ENCODE measurements around the gene CMTM4. TPM values are rescaled to one million over a fixed set of nuclear protein-coding genes. Genes with fewer than 3 reads are reported as not detected.
A peak's percentile ranks its signal among the peaks of the same experiment; 100 is the strongest.

The CMTM4 gene
- total and polyA plus RNA-seq, 2 of the 8 experiments (the other 6 are each of a cell fraction or from before 2014, with no cell fraction given) = 35.3 to 51.7 TPM

GRCh38 chr16:66660422-66661209 is 35.9 kb downstream of the CMTM4 start:
- CTCF ChIA-PET (ENCODE audit: partially characterized antibody) = interaction anchor here (1.0 to 4.1 kb wide), 11 partner anchors 9 to 207 kb away, joined by 4 to 58 read pairs (median 5); no protein-coding TSS in a partner anchor
- no peak overlapping the region for H3K27ac ChIP-seq (ENCODE audit: low read depth, low read length)
- no peak overlapping the region for H2BK120ac ChIP-seq (replicated peaks; ENCODE audit: low read depth, low read length)
- no peak overlapping the region for H2BK20ac ChIP-seq (ENCODE audit: low read length)
- FAIRE-seq (no peak), DNase-seq (ENCODE audit: low read depth in 1 of 2, low spot score in 2 of 2) (no peak)
- no peak overlapping the region for H3K9ac ChIP-seq (replicated peaks in 1 of 4; ENCODE audit: extremely low read depth in 1 of 4, low read depth in 3 of 4, low read length in 3 of 4)
- no peak overlapping the region for H3K4me3 ChIP-seq (ENCODE audit: extremely low read depth in 1 of 4, insufficient read depth in 2 of 4, low read depth in 3 of 4, low read length in 4 of 4)
- H3K36me3 ChIP-seq (ENCODE audit: control insufficient read depth in 2 of 4, insufficient read depth in 4 of 4, low read length in 3 of 4) = no peaks in the 10 kb centered on the region
- no peaks in the 10 kb centered on the region; the same call in 1 of the 2 replicates for H3K79me1 ChIP-seq (ENCODE audit: low read depth, low read length)
- H3K79me2 ChIP-seq (ENCODE audit: control insufficient read depth in 1 of 2, insufficient read depth in 2 of 2, low read length in 2 of 2) = peaks cover 0 to 25% of the 10 kb centered on the region in 2 experiments; a peak in 2 of 4 replicates
- no peak overlapping the region for H2BK15ac ChIP-seq (ENCODE audit: low read length)
- H3K9me3 ChIP-seq (ENCODE audit: insufficient read depth in 2 of 2, low read depth in 1 of 2, low read length in 1 of 2) = no peaks in the 10 kb centered on the region
- 0 out of 4 replicates have a peak overlapping the region, but pooled peaks of 1 of the 2 experiments have one; percentile 15 for H3K4me2 ChIP-seq (ENCODE audit: insufficient read depth in 1 of 2, low read depth in 2 of 2, low read length in 2 of 2)
- H3K23ac ChIP-seq (ENCODE audit: insufficient read length) = no peak overlapping the region
- WGBS, 2 experiments (ENCODE audit: extremely low coverage in 1 of 2, insufficient coverage in 1 of 2, insufficient read length in 1 of 2, insufficient replicate concordance in 2 of 2, low coverage in 1 of 2, low lambda C conversion rate in 2 of 2, missing lambda C conversion rate in 1 of 2) = 71% methylated on average over 9 of the region's 9 CpGs; no CpG with 5 or more reads in 1 of the 2 experiments
- no peak overlapping the region for H3K14ac ChIP-seq (ENCODE audit: insufficient read length)
- no peak overlapping the region for H3K4ac ChIP-seq (replicated peaks; ENCODE audit: insufficient read length, low read depth, low read length)
- H4K8ac ChIP-seq (ENCODE audit: extremely low read depth, insufficient read depth, low read length) = no peak overlapping the region
- H2AK5ac ChIP-seq (ENCODE audit: low read depth, low read length) = no peak overlapping the region
- no peaks in the 10 kb centered on the region for H3K27me3 ChIP-seq (replicated peaks in 1 of 4; ENCODE audit: control insufficient read depth in 3 of 4, extremely low read depth in 1 of 4, insufficient read depth in 3 of 4, low read length in 3 of 4)
- H3K4me1 ChIP-seq (replicated peaks in 1 of 4; ENCODE audit: control insufficient read depth in 3 of 4, insufficient read depth in 4 of 4, low read length in 3 of 4) = no peaks in the 10 kb centered on the region
- no peaks in the 10 kb centered on the region; the same call in 1 of the 2 replicates for H3K23me2 ChIP-seq (ENCODE audit: low read depth, low read length)
- no peak overlapping the region; the same call in none of the 2 replicates for H3K18ac ChIP-seq (ENCODE audit: extremely low read depth, low read length)
- no peak overlapping the region for H4K5ac ChIP-seq (ENCODE audit: insufficient read length, low read depth, low read length)
- no peak overlapping the region for H2BK12ac ChIP-seq (ENCODE audit: low read depth, low read length)
- H4K20me1 ChIP-seq (replicated peaks in 1 of 2; ENCODE audit: control insufficient read depth in 1 of 2, insufficient read depth in 2 of 2, low read length in 2 of 2) = peaks cover 2 to 5% of the 10 kb centered on the region in 2 experiments
- H2AFZ ChIP-seq (ENCODE audit: low read length) = no peak overlapping the region
- peak overlapping the region; percentile 66; the same call in 1 of the 2 replicates for H2BK5ac ChIP-seq (ENCODE audit: low read depth, low read length)
- POLR2A ChIA-PET (ENCODE audit: partially characterized antibody) = interaction anchor here (1.2 to 2.1 kb wide), 2 partner anchors 9 to 19 kb away, joined by 3 to 8 read pairs; no protein-coding TSS in a partner anchor
- H4K91ac ChIP-seq (replicated peaks; ENCODE audit: insufficient read length, low read length) = peak overlapping the region; percentile 25
- H3K56ac ChIP-seq (replicated peaks; ENCODE audit: insufficient read length, low read depth, low read length) = no peak overlapping the region
- TF ChIP-seq SP1 (IDR thresholded peaks at IDR 0.05; ENCODE audit: low read depth, low read length) (no peak), TBP (IDR thresholded peaks at IDR 0.05; ENCODE audit: low read depth, low read length) (no peak), GABPA (IDR thresholded peaks at IDR 0.05; ENCODE audit: borderline replicate concordance, insufficient read depth, low read length) (no peak), TEAD4 (IDR thresholded peaks at IDR 0.05; ENCODE audit: low read depth, low read length) (no peak), FOSL1 (IDR thresholded peaks at IDR 0.05; ENCODE audit: insufficient read depth, low read depth, low read length) (no peak), ASH2L (IDR thresholded peaks at IDR 0.05; ENCODE audit: low read length) (no peak), USF2 (IDR thresholded peaks at IDR 0.05; ENCODE audit: low read length) (no peak), EZH2 (IDR thresholded peaks at IDR 0.05; ENCODE audit: low read depth, low read length, severe bottlenecking) (no peak), TAF1 (IDR thresholded peaks at IDR 0.05; ENCODE audit: low read depth, low read length) (no peak), MAFK (IDR thresholded peaks at IDR 0.05; ENCODE audit: low read depth, low read length) (no peak)
- TF ChIP-seq, protein P1, sequence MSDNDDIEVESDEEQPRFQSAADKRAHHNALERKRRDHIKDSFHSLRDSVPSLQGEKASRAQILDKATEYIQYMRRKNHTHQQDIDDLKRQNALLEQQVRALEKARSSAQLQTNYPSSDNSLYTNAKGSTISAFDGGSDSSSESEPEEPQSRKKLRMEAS (IDR thresholded peaks at IDR 0.05) = no peak

Data from H1 (cell line).